ENCODE measurements around the gene TRAP1.

DNA sequence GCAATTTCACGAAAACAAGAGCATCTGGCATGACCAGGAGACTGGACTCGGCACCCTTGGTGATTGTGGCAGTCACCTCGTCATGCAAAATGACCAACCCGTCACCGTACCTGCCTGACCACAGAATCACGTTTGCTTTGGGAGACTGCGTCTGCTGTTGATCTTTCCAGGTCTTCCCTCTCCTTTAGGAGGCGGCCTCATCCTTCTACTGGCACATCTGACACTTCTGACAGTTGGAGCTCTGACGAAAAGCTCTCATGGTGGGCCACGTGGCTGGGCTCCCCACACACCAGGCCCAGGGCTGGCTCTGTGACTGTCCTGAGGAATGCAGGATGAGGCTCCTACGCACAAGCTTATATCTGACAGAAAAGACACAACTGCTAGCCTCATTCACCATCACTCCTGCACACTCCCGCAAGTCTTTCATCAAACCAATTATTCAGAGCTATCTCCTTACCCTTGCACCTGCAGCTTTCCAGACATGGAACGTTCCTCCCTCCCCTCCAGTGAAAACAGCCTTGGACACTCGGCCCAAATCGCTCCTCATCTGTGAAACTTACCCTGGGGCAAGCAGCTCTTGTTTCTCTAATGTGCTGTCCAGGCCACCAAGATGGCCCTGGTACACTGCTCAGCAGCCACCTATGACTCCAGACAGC, 3.6 kb downstream of the TRAP1 start:
- TF ChIP-seq, protein P1, sequence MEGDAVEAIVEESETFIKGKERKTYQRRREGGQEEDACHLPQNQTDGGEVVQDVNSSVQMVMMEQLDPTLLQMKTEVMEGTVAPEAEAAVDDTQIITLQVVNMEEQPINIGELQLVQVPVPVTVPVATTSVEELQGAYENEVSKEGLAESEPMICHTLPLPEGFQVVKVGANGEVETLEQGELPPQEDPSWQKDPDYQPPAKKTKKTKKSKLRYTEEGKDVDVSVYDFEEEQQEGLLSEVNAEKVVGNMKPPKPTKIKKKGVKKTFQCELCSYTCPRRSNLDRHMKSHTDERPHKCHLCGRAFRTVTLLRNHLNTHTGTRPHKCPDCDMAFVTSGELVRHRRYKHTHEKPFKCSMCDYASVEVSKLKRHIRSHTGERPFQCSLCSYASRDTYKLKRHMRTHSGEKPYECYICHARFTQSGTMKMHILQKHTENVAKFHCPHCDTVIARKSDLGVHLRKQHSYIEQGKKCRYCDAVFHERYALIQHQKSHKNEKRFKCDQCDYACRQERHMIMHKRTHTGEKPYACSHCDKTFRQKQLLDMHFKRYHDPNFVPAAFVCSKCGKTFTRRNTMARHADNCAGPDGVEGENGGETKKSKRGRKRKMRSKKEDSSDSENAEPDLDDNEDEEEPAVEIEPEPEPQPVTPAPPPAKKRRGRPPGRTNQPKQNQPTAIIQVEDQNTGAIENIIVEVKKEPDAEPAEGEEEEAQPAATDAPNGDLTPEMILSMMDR (IDR thresholded peaks at IDR 0.05; ENCODE audit: low read depth, low read length, missing input control), result no peak
- TF ChIP-seq, protein P2, sequence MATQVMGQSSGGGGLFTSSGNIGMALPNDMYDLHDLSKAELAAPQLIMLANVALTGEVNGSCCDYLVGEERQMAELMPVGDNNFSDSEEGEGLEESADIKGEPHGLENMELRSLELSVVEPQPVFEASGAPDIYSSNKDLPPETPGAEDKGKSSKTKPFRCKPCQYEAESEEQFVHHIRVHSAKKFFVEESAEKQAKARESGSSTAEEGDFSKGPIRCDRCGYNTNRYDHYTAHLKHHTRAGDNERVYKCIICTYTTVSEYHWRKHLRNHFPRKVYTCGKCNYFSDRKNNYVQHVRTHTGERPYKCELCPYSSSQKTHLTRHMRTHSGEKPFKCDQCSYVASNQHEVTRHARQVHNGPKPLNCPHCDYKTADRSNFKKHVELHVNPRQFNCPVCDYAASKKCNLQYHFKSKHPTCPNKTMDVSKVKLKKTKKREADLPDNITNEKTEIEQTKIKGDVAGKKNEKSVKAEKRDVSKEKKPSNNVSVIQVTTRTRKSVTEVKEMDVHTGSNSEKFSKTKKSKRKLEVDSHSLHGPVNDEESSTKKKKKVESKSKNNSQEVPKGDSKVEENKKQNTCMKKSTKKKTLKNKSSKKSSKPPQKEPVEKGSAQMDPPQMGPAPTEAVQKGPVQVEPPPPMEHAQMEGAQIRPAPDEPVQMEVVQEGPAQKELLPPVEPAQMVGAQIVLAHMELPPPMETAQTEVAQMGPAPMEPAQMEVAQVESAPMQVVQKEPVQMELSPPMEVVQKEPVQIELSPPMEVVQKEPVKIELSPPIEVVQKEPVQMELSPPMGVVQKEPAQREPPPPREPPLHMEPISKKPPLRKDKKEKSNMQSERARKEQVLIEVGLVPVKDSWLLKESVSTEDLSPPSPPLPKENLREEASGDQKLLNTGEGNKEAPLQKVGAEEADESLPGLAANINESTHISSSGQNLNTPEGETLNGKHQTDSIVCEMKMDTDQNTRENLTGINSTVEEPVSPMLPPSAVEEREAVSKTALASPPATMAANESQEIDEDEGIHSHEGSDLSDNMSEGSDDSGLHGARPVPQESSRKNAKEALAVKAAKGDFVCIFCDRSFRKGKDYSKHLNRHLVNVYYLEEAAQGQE (IDR thresholded peaks at IDR 0.05), result no peak
- TF ChIP-seq, protein P3, sequence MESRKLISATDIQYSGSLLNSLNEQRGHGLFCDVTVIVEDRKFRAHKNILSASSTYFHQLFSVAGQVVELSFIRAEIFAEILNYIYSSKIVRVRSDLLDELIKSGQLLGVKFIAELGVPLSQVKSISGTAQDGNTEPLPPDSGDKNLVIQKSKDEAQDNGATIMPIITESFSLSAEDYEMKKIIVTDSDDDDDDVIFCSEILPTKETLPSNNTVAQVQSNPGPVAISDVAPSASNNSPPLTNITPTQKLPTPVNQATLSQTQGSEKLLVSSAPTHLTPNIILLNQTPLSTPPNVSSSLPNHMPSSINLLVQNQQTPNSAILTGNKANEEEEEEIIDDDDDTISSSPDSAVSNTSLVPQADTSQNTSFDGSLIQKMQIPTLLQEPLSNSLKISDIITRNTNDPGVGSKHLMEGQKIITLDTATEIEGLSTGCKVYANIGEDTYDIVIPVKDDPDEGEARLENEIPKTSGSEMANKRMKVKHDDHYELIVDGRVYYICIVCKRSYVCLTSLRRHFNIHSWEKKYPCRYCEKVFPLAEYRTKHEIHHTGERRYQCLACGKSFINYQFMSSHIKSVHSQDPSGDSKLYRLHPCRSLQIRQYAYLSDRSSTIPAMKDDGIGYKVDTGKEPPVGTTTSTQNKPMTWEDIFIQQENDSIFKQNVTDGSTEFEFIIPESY (IDR thresholded peaks at IDR 0.05), result no peak
- TF ChIP-seq SP1 (IDR thresholded peaks at IDR 0.05) (no peak), RAD21 (IDR thresholded peaks at IDR 0.05) (no peak)
- TF ChIP-seq, protein P4, sequence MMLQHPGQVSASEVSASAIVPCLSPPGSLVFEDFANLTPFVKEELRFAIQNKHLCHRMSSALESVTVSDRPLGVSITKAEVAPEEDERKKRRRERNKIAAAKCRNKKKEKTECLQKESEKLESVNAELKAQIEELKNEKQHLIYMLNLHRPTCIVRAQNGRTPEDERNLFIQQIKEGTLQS (IDR thresholded peaks at IDR 0.05), result no peak

Measured in liver (tissue), 3 donors.